HCT116 (cell line): Measurements from ENCODE around the gene KIAA0930. TPM values are rescaled to one million over a fixed set of nuclear protein-coding genes. Genes with fewer than 3 reads are reported as not detected.

Experiments
- ATAC-seq: fragments of 200-7000 bp; cut with Tn5 transposase; 2 replicates; pipeline ENCODE4 v1.9.1; 2020; ENCODE audit warnings: mild to moderate bottlenecking, moderate library complexity
- BruUV-seq: library from RNA; stranded (reverse); fragments of 400-500 nt; replicated peaks from 2 replicates; lab custom pipeline; 2021; lab: Mats Ljungman, UMichigan
- CTCF ChIA-PET: fragments of 300-600 bp; sonication (Branson Sonifier 250); formaldehyde crosslinking; loops from one replicate; lab custom pipeline; 2021; ENCODE audit warnings: antibody characterized with exemption; lab: Charles Lee
- POLR2A ChIA-PET: fragments of 300-600, 350-600 bp; sonication (Branson Sonifier 250); formaldehyde crosslinking; loops from one replicate; lab custom pipeline; 2021; ENCODE audit warnings: antibody characterized with exemption; lab: Charles Lee
- RAD21 ChIA-PET, 2 experiments: fragments of 300-600 bp; sonication (Branson Sonifier 250); formaldehyde crosslinking; loops; one replicate each; lab custom pipeline; 2023; ENCODE audit warnings: low total read pairs in 2 of 2; ENCODE audit not compliant: uncharacterized antibody in 2 of 2, unreplicated experiment in 2 of 2, low non-redundant PET in 1 of 2; lab: Charles Lee
- DNase-seq: peaks from one replicate; pipeline ENCODE4 v3.0.0-alpha.2; 2010; ENCODE audit warnings: low read depth, low spot score
- H2AFZ ChIP-seq: fragments of 200-600 bp; shearing (Covaris generic), sonication (generic); 2 replicates; pipeline ENCODE4 v1.6.1; 2017; ENCODE audit warnings: low read depth, mixed run types, mixed read lengths, antibody characterized with exemption, low read length; ENCODE audit not compliant: poor library complexity, severe bottlenecking
- H3K27ac ChIP-seq: 2 replicates; pipeline ENCODE4 v1.5.1; 2012; ENCODE audit warnings: low read depth, low read length
- H3K27me3 ChIP-seq: fragments of 200-600 bp; sonication (generic); 2 replicates; pipeline ENCODE4 v1.6.1; 2016; ENCODE audit warnings: mixed run types, low read length, mixed read lengths; ENCODE audit not compliant: insufficient read depth
- H3K36me3 ChIP-seq, 2 experiments: fragments of 200-500 bp in 1 of 2; fragments of 200-600 bp in 1 of 2; sonication (Bioruptor generic) in 1 of 2; sonication (generic) in 1 of 2; 2 replicates each; pipeline versions ENCODE4 v1.5.1 to v1.6.1; 2014 to 2016; ENCODE audit warnings: low read length in 2 of 2, inconsistent platforms in 1 of 2, mixed read lengths in 1 of 2, mixed run types in 1 of 2; ENCODE audit not compliant: insufficient read depth in 2 of 2, control insufficient read depth in 1 of 2
- H3K4me1 ChIP-seq, 2 experiments: fragments of 200-600 bp in 1 of 2; sonication (generic) in 1 of 2; 2 replicates each; pipeline versions ENCODE4 v1.5.1 to v1.6.1; 2012 to 2017; ENCODE audit warnings: low read length in 2 of 2, inconsistent platforms in 1 of 2, mild to moderate bottlenecking in 1 of 2, mixed read lengths in 1 of 2, mixed run types in 1 of 2, moderate library complexity in 1 of 2; ENCODE audit not compliant: insufficient read depth in 2 of 2, control insufficient read depth in 1 of 2
- H3K4me2 ChIP-seq: fragments of 200-600 bp; sonication (generic); 2 replicates; pipeline ENCODE4 v1.6.1; 2017; ENCODE audit warnings: mixed run types, low read length, mixed read lengths
- H3K4me3 ChIP-seq, 2 experiments: fragments of 200-600 bp in 1 of 2; sonication (generic) in 1 of 2; replicated peaks in 1 of 2; 2 replicates each; pipeline ENCODE4 v1.5.1; 2011 to 2016; ENCODE audit warnings: low read length in 2 of 2, control low read depth in 1 of 2, low read depth in 1 of 2, mild to moderate bottlenecking in 1 of 2, mixed read lengths in 1 of 2, mixed run types in 1 of 2
- H3K79me2 ChIP-seq: fragments of 200-600 bp; sonication (generic); 2 replicates; pipeline ENCODE4 v1.6.1; 2017; ENCODE audit warnings: mild to moderate bottlenecking, mixed run types, low read length, moderate library complexity, mixed read lengths; ENCODE audit not compliant: insufficient read depth
- H3K9ac ChIP-seq: fragments of 200-600 bp; sonication (generic); 2 replicates; pipeline ENCODE4 v1.6.1; 2016; ENCODE audit warnings: low read length, mixed read lengths
- H3K9me2 ChIP-seq: fragments of 200-600 bp; sonication (generic), shearing (Covaris generic); 2 replicates; pipeline ENCODE4 v1.6.1; 2017; ENCODE audit warnings: mixed run types, mild to moderate bottlenecking, moderate library complexity; ENCODE audit not compliant: insufficient read depth
- H3K9me3 ChIP-seq, 2 experiments: fragments of 200-500 bp in 1 of 2; fragments of 200-600 bp in 1 of 2; sonication (Bioruptor generic) in 1 of 2; sonication (generic) in 1 of 2; 2 replicates each; pipeline ENCODE4 v1.6.1; 2014 to 2017; ENCODE audit warnings: low read length in 2 of 2, mixed read lengths in 2 of 2, inconsistent platforms in 1 of 2, low read depth in 1 of 2, mild to moderate bottlenecking in 1 of 2, mixed run types in 1 of 2, moderate library complexity in 1 of 2; ENCODE audit not compliant: control insufficient read depth in 1 of 2, insufficient read depth in 1 of 2
- H4K20me1 ChIP-seq: fragments of 200-600 bp; sonication (generic), shearing (Covaris generic); 2 replicates; pipeline ENCODE4 v1.6.1; 2017; ENCODE audit warnings: mixed run types, mild to moderate bottlenecking, moderate library complexity; ENCODE audit not compliant: insufficient read depth
- CBX3 ChIP-seq: IDR thresholded peaks from 2 replicates; pipeline ENCODE4 v1.6.1; 2012; ENCODE audit warnings: low read depth
- CTCF ChIP-seq, 3 experiments: fragments of 200-600 bp in 1 of 3; sonication (generic) in 1 of 3; IDR thresholded peaks in 2 of 3; conservative IDR thresholded peaks in 1 of 3; 2 replicates each; pipeline ENCODE4 v1.5.1; 2012 to 2017; ENCODE audit warnings: low read depth in 2 of 3, low read length in 2 of 3, antibody characterized with exemption in 1 of 3, borderline replicate concordance in 1 of 3, control low read depth in 1 of 3, mild to moderate bottlenecking in 1 of 3, mixed read lengths in 1 of 3, mixed run types in 1 of 3, moderate library complexity in 1 of 3; ENCODE audit not compliant: insufficient read depth in 1 of 3
- EGR1 ChIP-seq: IDR thresholded peaks from 2 replicates; pipeline ENCODE4 v1.6.1; 2012; ENCODE audit warnings: low read depth
- ELF1 ChIP-seq: IDR thresholded peaks from 2 replicates; pipeline ENCODE4 v1.6.1; 2012; ENCODE audit warnings: low read depth, borderline replicate concordance
- EZH2phosphoT487 ChIP-seq: fragments of 200-600 bp; IDR thresholded peaks from 2 replicates; pipeline ENCODE4 v1.6.1; 2018; ENCODE audit warnings: antibody characterized with exemption, borderline replicate concordance
- FOSL1 ChIP-seq: IDR thresholded peaks from 2 replicates; pipeline ENCODE4 v1.6.1; 2012; ENCODE audit warnings: low read depth
- JUND ChIP-seq: IDR thresholded peaks from 2 replicates; pipeline ENCODE4 v1.6.1; 2012
- MAX ChIP-seq: IDR thresholded peaks from 2 replicates; pipeline ENCODE4 v1.6.1; 2012
- POLR2A ChIP-seq: IDR thresholded peaks from 2 replicates; pipeline ENCODE4 v1.7.0; 2011; ENCODE audit warnings: borderline replicate concordance; ENCODE audit not compliant: insufficient read depth, insufficient read length; ENCODE audit errors: extremely low read depth
- POLR2AphosphoS5 ChIP-seq: IDR thresholded peaks from 2 replicates; pipeline ENCODE4 v1.6.1; 2011; ENCODE audit warnings: mild to moderate bottlenecking, low read depth, low read length, moderate library complexity
- RAD21 ChIP-seq: IDR thresholded peaks from 2 replicates; pipeline ENCODE4 v1.6.1; 2012; ENCODE audit warnings: low read depth, mild to moderate bottlenecking
- REST ChIP-seq: IDR thresholded peaks from 2 replicates; pipeline ENCODE4 v1.6.1; 2012; ENCODE audit warnings: low read depth
- SIN3A ChIP-seq: IDR thresholded peaks from 2 replicates; pipeline ENCODE4 v1.6.1; 2012; ENCODE audit warnings: low read depth
- SP1 ChIP-seq: IDR thresholded peaks from 2 replicates; pipeline ENCODE4 v1.6.1; 2012; ENCODE audit warnings: low read depth
- TCF7L2 ChIP-seq: IDR thresholded peaks from 2 replicates; pipeline ENCODE4 v1.7.0; 2011; ENCODE audit warnings: borderline replicate concordance, inconsistent platforms; ENCODE audit not compliant: insufficient read depth, insufficient read length; ENCODE audit errors: extremely low read depth
- ZBTB33 ChIP-seq: IDR thresholded peaks from 2 replicates; pipeline ENCODE4 v1.6.1; 2011; ENCODE audit warnings: mild to moderate bottlenecking, low read length, moderate library complexity; ENCODE audit not compliant: insufficient replicate concordance; ENCODE audit errors: extremely low read depth
- ZNF274 ChIP-seq: fragments of 200-500 bp; sonication (Bioruptor generic); IDR thresholded peaks from 2 replicates; pipeline ENCODE4 v1.6.1; 2014; ENCODE audit warnings: mild to moderate bottlenecking, low read depth, low read length, inconsistent platforms
- intact Hi-C: fragments of 100-400 bp; cut with micrococcal nuclease; formaldehyde crosslinking; loops from 2 replicates; pipeline ENCODE4 v1.10.0; 2022
- total RNA-seq: library from RNA; stranded (reverse); gene quantifications from one replicate; pipeline ENCODE4 v1.2.1, GENCODE V29; 2021; ENCODE audit not compliant: unreplicated experiment

The KIAA0930 gene
- total RNA-seq, 1 experiment from 2014 or later, result 60.9 TPM

GRCh38 chr22:45238076-45238956 is 2.4 kb downstream of the KIAA0930 start:
- CTCF ChIA-PET, result no interaction called here
- ATAC-seq, result no peak
- no peaks in the 10 kb centered on the region for H3K27me3 ChIP-seq
- H3K79me2 ChIP-seq, result peaks cover 33% of the 10 kb centered on the region
- intact Hi-C loops, result no loop called here
- no peaks in the 10 kb centered on the region; a peak in 2 of 4 replicates for H3K36me3 ChIP-seq
- TF ChIP-seq POLR2AphosphoS5, result no peak
- no peak for TF ChIP-seq MAX
- no peak for TF ChIP-seq ZNF274
- TF ChIP-seq SP1, result no peak
- TF ChIP-seq CBX3, result no peak
- TF ChIP-seq ZBTB33, result no peak
- no peak for TF ChIP-seq EZH2phosphoT487
- no peak for TF ChIP-seq REST
- no peak for TF ChIP-seq POLR2A
- no peak for TF ChIP-seq FOSL1
- no peak for TF ChIP-seq CTCF (IDR thresholded peaks at IDR 0.05 in 2 of 3, conservative IDR thresholded peaks at IDR 0.05 in 1 of 3; ENCODE audit: borderline replicate concordance in 1 of 3, insufficient read depth in 1 of 3, low read depth in 2 of 3, low read length in 2 of 3)
- no peak for TF ChIP-seq RAD21
- TF ChIP-seq TCF7L2, result no peak
- no peak for TF ChIP-seq EGR1
- TF ChIP-seq JUND, result no peak
- TF ChIP-seq ELF1, result no peak
- TF ChIP-seq SIN3A, result no peak
- TF ChIP-seq, all 23 proteins: peak for 0
- H3K9me3 ChIP-seq, result no peaks in the 10 kb centered on the region
- H3K9ac ChIP-seq, result no peak overlapping the region
- H2AFZ ChIP-seq, result no peak overlapping the region
- 0 out of 2 replicates have a peak overlapping the region, but pooled peaks have one; percentile 95 for H3K4me2 ChIP-seq
- H3K9me2 ChIP-seq, result no peaks in the 10 kb centered on the region
- H4K20me1 ChIP-seq, result no peaks in the 10 kb centered on the region
- ChIA-PET RAD21 (no interaction called here), POLR2A (no interaction called here)
- peaks cover 12 to 32% of the 10 kb centered on the region in 2 experiments for H3K4me1 ChIP-seq
- no peak for DNase-seq
- no peak overlapping the region for H3K4me3 ChIP-seq
- BruUV-seq, result no TSS peak
- no peak overlapping the region for H3K27ac ChIP-seq
